ENCODE measurements around the gene DIDO1. TPM values are rescaled to one million over a fixed set of nuclear protein-coding genes. Genes with fewer than 3 reads are reported as not detected.

Gene DIDO1
- total RNA-seq, 4 donors from 2014 or later, result 24.2 to 39.3 (median 28.7) TPM

GRCh38 chr20:62910777-62911497 is 15.4 kb downstream of the DIDO1 start:
- H3K9me3 ChIP-seq, result no peaks in the 10 kb centered on the region
- in situ Hi-C loops (cut with MboI; ENCODE audit: low sequenced_read_pairs in 4 of 4), result no loop called here
- H3K4me1 ChIP-seq, result peaks cover 28 to 36% of the 10 kb centered on the region in 2 donors
- ATAC-seq, result no peak
- no peak overlapping the region for H3K27ac ChIP-seq
- no peak for DNase-seq
- no peak overlapping the region for H3K4me3 ChIP-seq
- TF ChIP-seq POLR2A (IDR thresholded peaks at IDR 0.05), result no peak
- TF ChIP-seq CTCF (IDR thresholded peaks at IDR 0.05 in 4 of 5, conservative IDR thresholded peaks at IDR 0.05 in 1 of 5), result no peak
- H3K36me3 ChIP-seq, result peaks cover 5 to 60% of the 10 kb centered on the region in 2 donors
- intact Hi-C loops (cut with DNase I; ENCODE audit: low total_unique reads), result no loop called here
- no peaks in the 10 kb centered on the region for H3K27me3 ChIP-seq

GRCh38 chr20:62910217-62910766 is 16.0 kb downstream of the DIDO1 start:
- no peak for DNase-seq
- Histone ChIP-seq H3K4me3 (no peak overlapping the region), H3K27me3 (no peaks in the 10 kb centered on the region), H3K4me1 (peaks cover 22 to 30% of the 10 kb centered on the region in 2 donors), H3K27ac (no peak overlapping the region), H3K9me3 (no peaks in the 10 kb centered on the region), H3K36me3 (peaks cover 5 to 66% of the 10 kb centered on the region in 2 donors)
- no peak for ATAC-seq
- in situ Hi-C loops (cut with MboI; ENCODE audit: low sequenced_read_pairs in 4 of 4) (no loop called here), intact Hi-C loops (cut with DNase I; ENCODE audit: low total_unique reads) (no loop called here)
- TF ChIP-seq POLR2A (IDR thresholded peaks at IDR 0.05) (no peak), CTCF (IDR thresholded peaks at IDR 0.05 in 4 of 5, conservative IDR thresholded peaks at IDR 0.05 in 1 of 5) (no peak)

GRCh38 chr20:62908971-62909791 is 17.1 kb downstream of the DIDO1 start:
- Histone ChIP-seq H3K4me1 (peaks cover 10 to 21% of the 10 kb centered on the region in 2 donors), H3K27ac (no peak overlapping the region), H3K36me3 (peaks cover 5 to 78% of the 10 kb centered on the region in 2 donors), H3K4me3 (no peak overlapping the region), H3K9me3 (no peaks in the 10 kb centered on the region), H3K27me3 (no peaks in the 10 kb centered on the region)
- intact Hi-C loops (cut with DNase I; ENCODE audit: low total_unique reads) (no loop called here), in situ Hi-C loops (cut with MboI; ENCODE audit: low sequenced_read_pairs in 4 of 4) (no loop called here)
- TF ChIP-seq CTCF (IDR thresholded peaks at IDR 0.05 in 4 of 5, conservative IDR thresholded peaks at IDR 0.05 in 1 of 5), result no peak
- no peak for TF ChIP-seq POLR2A (IDR thresholded peaks at IDR 0.05)
- DNase-seq (no peak), ATAC-seq (no peak)

- ATAC-seq, result no peak
- Histone ChIP-seq H3K9me3 (no peaks in the 10 kb centered on the region), H3K27ac (no peak overlapping the region), H3K4me3 (no peak overlapping the region), H3K27me3 (no peaks in the 10 kb centered on the region), H3K36me3 (peaks cover 5 to 93% of the 10 kb centered on the region in 2 donors), H3K4me1 (peaks cover 0 to 6% of the 10 kb centered on the region in 2 donors)
- DNase-seq, result no peak
- in situ Hi-C loops (cut with MboI; ENCODE audit: low sequenced_read_pairs in 4 of 4) (no loop called here), intact Hi-C loops (cut with DNase I; ENCODE audit: low total_unique reads) (no loop called here)
- peak in 2 of 5 experiments; percentile 11 to 36 for TF ChIP-seq CTCF (IDR thresholded peaks at IDR 0.05 in 4 of 5, conservative IDR thresholded peaks at IDR 0.05 in 1 of 5)
- TF ChIP-seq POLR2A (IDR thresholded peaks at IDR 0.05), result no peak
Observed at GRCh38 chr20:62907384-62908317, 18.7 kb downstream of the DIDO1 start.

Measured in gastrocnemius medialis (tissue), 4 donors.